ENCODE measurements around the gene CEP104.

Gene CEP104

GRCh38 chr1:3837685-3838084, 19.3 kb downstream of the CEP104 start:
- Histone ChIP-seq H3K9ac (ENCODE audit: low read depth, low read length) (no peak overlapping the region), H3K9me3 (ENCODE audit: control insufficient read depth, insufficient read depth, low read length) (peaks cover 5% of the 10 kb centered on the region; the same call in 1 of the 2 replicates), H3K36me3 (ENCODE audit: insufficient read depth, low read length) (peaks cover 16% of the 10 kb centered on the region; the same call in 1 of the 2 replicates), H3K4me1 (ENCODE audit: insufficient read depth, low read length) (no peaks in the 10 kb centered on the region)

GRCh38 chr1:3837200-3837599, 19.8 kb downstream of the CEP104 start:
- H3K4me1 ChIP-seq (ENCODE audit: insufficient read depth, low read length): no peaks in the 10 kb centered on the region
- peaks cover 16% of the 10 kb centered on the region; the same call in 1 of the 2 replicates for H3K36me3 ChIP-seq (ENCODE audit: insufficient read depth, low read length)
- no peak overlapping the region for H3K9ac ChIP-seq (ENCODE audit: low read depth, low read length)
- H3K9me3 ChIP-seq (ENCODE audit: control insufficient read depth, insufficient read depth, low read length): peaks cover 5% of the 10 kb centered on the region; the same call in 1 of the 2 replicates

GRCh38 chr1:3836421-3836820, 20.6 kb downstream of the CEP104 start:
- H3K36me3 ChIP-seq (ENCODE audit: insufficient read depth, low read length): peaks cover 16% of the 10 kb centered on the region
- H3K9me3 ChIP-seq (ENCODE audit: control insufficient read depth, insufficient read depth, low read length): peaks cover 5% of the 10 kb centered on the region; the same call in 1 of the 2 replicates
- H3K9ac ChIP-seq (ENCODE audit: low read depth, low read length): no peak overlapping the region
- H3K4me1 ChIP-seq (ENCODE audit: insufficient read depth, low read length): no peaks in the 10 kb centered on the region

GRCh38 chr1:3834701-3835100, 22.3 kb downstream of the CEP104 start:
- peaks cover 18% of the 10 kb centered on the region for H3K36me3 ChIP-seq (ENCODE audit: insufficient read depth, low read length)
- no peak overlapping the region for H3K9ac ChIP-seq (ENCODE audit: low read depth, low read length)
- no peaks in the 10 kb centered on the region for H3K4me1 ChIP-seq (ENCODE audit: insufficient read depth, low read length)

GRCh38 chr1:3831689-3832088, 25.3 kb downstream of the CEP104 start:
- Histone ChIP-seq H3K9ac (ENCODE audit: low read depth, low read length) (no peak overlapping the region), H3K36me3 (ENCODE audit: insufficient read depth, low read length) (peaks cover 17% of the 10 kb centered on the region), H3K4me1 (ENCODE audit: insufficient read depth, low read length) (no peaks in the 10 kb centered on the region), H3K9me3 (ENCODE audit: control insufficient read depth, insufficient read depth, low read length) (no peaks in the 10 kb centered on the region; the same call in 1 of the 2 replicates)

More at GRCh38 chr1:3834701-3835100, 22.3 kb downstream of the CEP104 start:
- peaks cover 5% of the 10 kb centered on the region; the same call in 1 of the 2 replicates for H3K9me3 ChIP-seq (ENCODE audit: control insufficient read depth, insufficient read depth, low read length)

GRCh38 chr1:3828391-3828790, 28.6 kb downstream of the CEP104 start:
- peaks cover 14% of the 10 kb centered on the region for H3K36me3 ChIP-seq (ENCODE audit: insufficient read depth, low read length)
- no peak overlapping the region for H3K9ac ChIP-seq (ENCODE audit: low read depth, low read length)
- no peaks in the 10 kb centered on the region for H3K9me3 ChIP-seq (ENCODE audit: control insufficient read depth, insufficient read depth, low read length)
- no peaks in the 10 kb centered on the region for H3K4me1 ChIP-seq (ENCODE audit: insufficient read depth, low read length)

- H3K9ac ChIP-seq (ENCODE audit: low read depth, low read length): no peak overlapping the region
- H3K4me1 ChIP-seq (ENCODE audit: insufficient read depth, low read length): no peaks in the 10 kb centered on the region
- no peaks in the 10 kb centered on the region for H3K9me3 ChIP-seq (ENCODE audit: control insufficient read depth, insufficient read depth, low read length)
- peaks cover 14% of the 10 kb centered on the region for H3K36me3 ChIP-seq (ENCODE audit: insufficient read depth, low read length)
Measured at GRCh38 chr1:3827813-3828307, 29.2 kb downstream of the CEP104 start.

- Histone ChIP-seq H3K9me3 (ENCODE audit: control insufficient read depth, insufficient read depth, low read length) (no peaks in the 10 kb centered on the region), H3K4me1 (ENCODE audit: insufficient read depth, low read length) (no peaks in the 10 kb centered on the region), H3K36me3 (ENCODE audit: insufficient read depth, low read length) (peaks cover 14% of the 10 kb centered on the region; the same call in 1 of the 2 replicates), H3K9ac (ENCODE audit: low read depth, low read length) (no peak overlapping the region)
Measured at GRCh38 chr1:3825356-3825755, 31.7 kb downstream of the CEP104 start.

GRCh38 chr1:3824650-3825049, 32.4 kb downstream of the CEP104 start:
- H3K36me3 ChIP-seq (ENCODE audit: insufficient read depth, low read length): peaks cover 12% of the 10 kb centered on the region; the same call in 1 of the 2 replicates
- no peaks in the 10 kb centered on the region for H3K4me1 ChIP-seq (ENCODE audit: insufficient read depth, low read length)
- H3K9ac ChIP-seq (ENCODE audit: low read depth, low read length): no peak overlapping the region
- no peaks in the 10 kb centered on the region for H3K9me3 ChIP-seq (ENCODE audit: control insufficient read depth, insufficient read depth, low read length)

GRCh38 chr1:3822421-3822820, 34.6 kb downstream of the CEP104 start:
- H3K4me1 ChIP-seq (ENCODE audit: insufficient read depth, low read length): no peaks in the 10 kb centered on the region
- H3K36me3 ChIP-seq (ENCODE audit: insufficient read depth, low read length): peaks cover 9% of the 10 kb centered on the region; the same call in 1 of the 2 replicates
- H3K9me3 ChIP-seq (ENCODE audit: control insufficient read depth, insufficient read depth, low read length): no peaks in the 10 kb centered on the region
- H3K9ac ChIP-seq (ENCODE audit: low read depth, low read length): no peak overlapping the region

- H3K36me3 ChIP-seq (ENCODE audit: insufficient read depth, low read length): peaks cover 9% of the 10 kb centered on the region; the same call in 1 of the 2 replicates
- no peaks in the 10 kb centered on the region for H3K4me1 ChIP-seq (ENCODE audit: insufficient read depth, low read length)
Measured at GRCh38 chr1:3821908-3822307, 35.1 kb downstream of the CEP104 start.

GRCh38 chr1:3821447-3821846, 35.6 kb downstream of the CEP104 start:
- Histone ChIP-seq H3K36me3 (ENCODE audit: insufficient read depth, low read length) (peaks cover 8% of the 10 kb centered on the region; the same call in 1 of the 2 replicates), H3K4me1 (ENCODE audit: insufficient read depth, low read length) (no peaks in the 10 kb centered on the region), H3K9ac (ENCODE audit: low read depth, low read length) (no peak overlapping the region), H3K9me3 (ENCODE audit: control insufficient read depth, insufficient read depth, low read length) (no peaks in the 10 kb centered on the region)

More at GRCh38 chr1:3821908-3822307, 35.1 kb downstream of the CEP104 start:
- Histone ChIP-seq H3K9ac (ENCODE audit: low read depth, low read length) (no peak overlapping the region), H3K9me3 (ENCODE audit: control insufficient read depth, insufficient read depth, low read length) (no peaks in the 10 kb centered on the region)

GRCh38 chr1:3821004-3821403, 36.0 kb downstream of the CEP104 start:
- H3K9me3 ChIP-seq (ENCODE audit: control insufficient read depth, insufficient read depth, low read length): no peaks in the 10 kb centered on the region
- no peaks in the 10 kb centered on the region for H3K4me1 ChIP-seq (ENCODE audit: insufficient read depth, low read length)
- H3K36me3 ChIP-seq (ENCODE audit: insufficient read depth, low read length): peaks cover 6% of the 10 kb centered on the region; the same call in 1 of the 2 replicates
- H3K9ac ChIP-seq (ENCODE audit: low read depth, low read length): no peak overlapping the region

- Histone ChIP-seq H3K9ac (ENCODE audit: low read depth, low read length) (no peak overlapping the region), H3K4me1 (ENCODE audit: insufficient read depth, low read length) (no peaks in the 10 kb centered on the region), H3K9me3 (ENCODE audit: control insufficient read depth, insufficient read depth, low read length) (no peaks in the 10 kb centered on the region), H3K36me3 (ENCODE audit: insufficient read depth, low read length) (peaks cover 2% of the 10 kb centered on the region)
Measured at GRCh38 chr1:3820316-3820715, 36.7 kb downstream of the CEP104 start.

GRCh38 chr1:3819771-3820200, 37.2 kb downstream of the CEP104 start:
- H3K9ac ChIP-seq (ENCODE audit: low read depth, low read length): no peak overlapping the region
- no peaks in the 10 kb centered on the region for H3K9me3 ChIP-seq (ENCODE audit: control insufficient read depth, insufficient read depth, low read length)
- H3K4me1 ChIP-seq (ENCODE audit: insufficient read depth, low read length): no peaks in the 10 kb centered on the region
- no peaks in the 10 kb centered on the region; the same call in 1 of the 2 replicates for H3K36me3 ChIP-seq (ENCODE audit: insufficient read depth, low read length)

Measured in ES-I3 (cell line).